Measurements from ENCODE around the gene RTF2. TPM values are rescaled to one million over a fixed set of nuclear protein-coding genes. Genes with fewer than 3 reads are reported as not detected.

The RTF2 gene
- total and polyA plus RNA-seq, 2 of the 4 experiments (the other 2 are of a cell fraction), result 102 to 109 TPM

- dilution Hi-C loops (cut with HindIII; ENCODE audit: low sequenced_read_pairs, unreplicated experiment) (no loop called here), intact Hi-C loops (cut with micrococcal nuclease) (no loop called here), in situ Hi-C loops (cut with MboI; ENCODE audit: low sequenced_read_pairs) (no loop called here)
- no peak overlapping the region for H3K9ac ChIP-seq (ENCODE audit: low read depth, low read length)
- WGBS, 2 experiments (ENCODE audit: extremely low coverage in 2 of 2, insufficient read length in 1 of 2), result 80% methylated on average over 2 of the region's 10 CpGs; no CpG with 5 or more reads in 1 of the 2 experiments
- H2AFZ ChIP-seq (replicated peaks; ENCODE audit: low read length, poor library complexity), result no peak overlapping the region
- H2AK5ac ChIP-seq (ENCODE audit: low read depth, low read length), result no peak overlapping the region
- POLR2A ChIA-PET (ENCODE audit: unreplicated experiment), result no interaction called here
- H2BK15ac ChIP-seq (ENCODE audit: low read depth, low read length), result no peak overlapping the region
- no peak overlapping the region for H3K18ac ChIP-seq (ENCODE audit: low read depth, low read length)
- H4K91ac ChIP-seq (ENCODE audit: insufficient read depth, low read depth, low read length), result no peak overlapping the region
- H2BK5ac ChIP-seq (ENCODE audit: low read depth, low read length, poor library complexity, severe bottlenecking), result no peak overlapping the region
- 0 out of 2 replicates have a peak, but pooled peaks cover 2% of the 10 kb centered on the region for H3K4me1 ChIP-seq (ENCODE audit: control insufficient read depth, insufficient read depth, low read length)
- no peaks in the 10 kb centered on the region for H3K79me1 ChIP-seq (ENCODE audit: low read depth in 1 of 2, low read length in 2 of 2)
- H3K36me3 ChIP-seq (ENCODE audit: control insufficient read depth, insufficient read depth, low read length), result peaks cover 38% of the 10 kb centered on the region
- no peak overlapping the region for H4K5ac ChIP-seq (ENCODE audit: low read depth, low read length)
- H4K8ac ChIP-seq (ENCODE audit: low read depth in 2 of 2, low read length in 2 of 2), result no peak overlapping the region
- H3K4ac ChIP-seq (ENCODE audit: low read depth, low read length), result no peak overlapping the region
- H3K27me3 ChIP-seq (ENCODE audit: control insufficient read depth, insufficient read depth, low read length), result no peaks in the 10 kb centered on the region
- H3K14ac ChIP-seq (replicated peaks; ENCODE audit: low read depth, low read length), result no peak overlapping the region
- H2BK20ac ChIP-seq (ENCODE audit: low read depth, low read length), result no peak overlapping the region
- H2AK9ac ChIP-seq (replicated peaks; ENCODE audit: low read depth, low read length, poor library complexity), result no peak overlapping the region
- no peak overlapping the region for H3K56ac ChIP-seq (ENCODE audit: extremely low read depth, insufficient read depth, low read length)
- no peak overlapping the region for H3K27ac ChIP-seq (ENCODE audit: insufficient read depth, low read length)
- H2BK120ac ChIP-seq (ENCODE audit: low read depth, low read length), result no peak overlapping the region
- no peak overlapping the region for H3K4me3 ChIP-seq (ENCODE audit: insufficient read depth, low read depth, low read length)
- no peak for DNase-seq
- no peak overlapping the region for H3K4me2 ChIP-seq (ENCODE audit: low read depth, low read length)
- peaks cover 11% of the 10 kb centered on the region for H3K9me3 ChIP-seq (ENCODE audit: control insufficient read depth, insufficient read depth, low read length)
- no peak for TF ChIP-seq USF2 (IDR thresholded peaks at IDR 0.05; ENCODE audit: low read depth, low read length)
- no peak for TF ChIP-seq POLR2A (IDR thresholded peaks at IDR 0.05; ENCODE audit: low read depth, low read length)
- TF ChIP-seq MXI1 (IDR thresholded peaks at IDR 0.05; ENCODE audit: borderline replicate concordance, low read depth, low read length), result no peak
- TF ChIP-seq MAZ (IDR thresholded peaks at IDR 0.05; ENCODE audit: borderline replicate concordance, low read depth, low read length), result no peak
- TF ChIP-seq BHLHE40 (IDR thresholded peaks at IDR 0.05; ENCODE audit: low read depth, low read length), result no peak
- no peak for TF ChIP-seq ELK1 (IDR thresholded peaks at IDR 0.05; ENCODE audit: borderline replicate concordance, low read depth, low read length)
- TF ChIP-seq CHD1 (IDR thresholded peaks at IDR 0.05; ENCODE audit: low read depth, low read length), result no peak
- TF ChIP-seq CEBPB (IDR thresholded peaks at IDR 0.05; ENCODE audit: low read depth, low read length), result no peak
- TF ChIP-seq RAD21 (IDR thresholded peaks at IDR 0.05; ENCODE audit: low read length), result no peak
- TF ChIP-seq MAFK (IDR thresholded peaks at IDR 0.05; ENCODE audit: low read depth, low read length), result no peak
- TF ChIP-seq FOS (IDR thresholded peaks at IDR 0.05; ENCODE audit: low read depth, low read length), result no peak
- CTCF ChIA-PET, result no interaction called here
- H4K20me1 ChIP-seq (ENCODE audit: insufficient read depth, low read length), result peaks cover 4% of the 10 kb centered on the region; the same call in 1 of the 2 replicates
- no peak for ATAC-seq (ENCODE audit: low read depth)
- H3K9me1 ChIP-seq (ENCODE audit: insufficient read depth, low read length), result no peaks in the 10 kb centered on the region
- no TSS peak for BruUV-seq (replicated peaks)
- no peak overlapping the region for H3K23ac ChIP-seq (ENCODE audit: low read depth, low read length)
Observed at GRCh38 chr20:56520180-56520579, 51.8 kb downstream of the RTF2 start.
